ENCODE results near the gene FKBP9.

DNA sequence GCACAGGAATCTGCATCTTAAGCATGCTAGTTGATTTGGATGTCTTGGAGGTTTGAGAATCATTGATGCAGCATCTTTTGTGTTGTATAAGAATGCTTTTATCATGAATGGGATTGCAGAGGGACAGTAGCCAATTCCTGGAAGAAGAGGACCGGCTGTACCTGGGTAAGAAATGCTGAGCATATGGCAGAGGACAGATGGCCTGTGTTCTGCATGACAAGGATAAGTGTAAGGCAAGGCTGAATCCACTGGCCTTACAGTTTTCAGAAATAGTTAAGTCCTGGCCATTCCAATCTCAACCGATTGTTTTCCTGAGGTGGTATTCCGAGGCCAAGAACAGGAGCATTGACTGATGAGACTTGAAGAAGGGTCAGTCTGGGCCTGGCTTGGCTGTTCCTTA, 41.2 kb upstream of the FKBP9 start:
- TF ChIP-seq, protein P1, sequence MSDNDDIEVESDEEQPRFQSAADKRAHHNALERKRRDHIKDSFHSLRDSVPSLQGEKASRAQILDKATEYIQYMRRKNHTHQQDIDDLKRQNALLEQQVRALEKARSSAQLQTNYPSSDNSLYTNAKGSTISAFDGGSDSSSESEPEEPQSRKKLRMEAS (IDR thresholded peaks at IDR 0.05; ENCODE audit: insufficient read depth, insufficient read length), result no peak
- TF ChIP-seq, protein P2, sequence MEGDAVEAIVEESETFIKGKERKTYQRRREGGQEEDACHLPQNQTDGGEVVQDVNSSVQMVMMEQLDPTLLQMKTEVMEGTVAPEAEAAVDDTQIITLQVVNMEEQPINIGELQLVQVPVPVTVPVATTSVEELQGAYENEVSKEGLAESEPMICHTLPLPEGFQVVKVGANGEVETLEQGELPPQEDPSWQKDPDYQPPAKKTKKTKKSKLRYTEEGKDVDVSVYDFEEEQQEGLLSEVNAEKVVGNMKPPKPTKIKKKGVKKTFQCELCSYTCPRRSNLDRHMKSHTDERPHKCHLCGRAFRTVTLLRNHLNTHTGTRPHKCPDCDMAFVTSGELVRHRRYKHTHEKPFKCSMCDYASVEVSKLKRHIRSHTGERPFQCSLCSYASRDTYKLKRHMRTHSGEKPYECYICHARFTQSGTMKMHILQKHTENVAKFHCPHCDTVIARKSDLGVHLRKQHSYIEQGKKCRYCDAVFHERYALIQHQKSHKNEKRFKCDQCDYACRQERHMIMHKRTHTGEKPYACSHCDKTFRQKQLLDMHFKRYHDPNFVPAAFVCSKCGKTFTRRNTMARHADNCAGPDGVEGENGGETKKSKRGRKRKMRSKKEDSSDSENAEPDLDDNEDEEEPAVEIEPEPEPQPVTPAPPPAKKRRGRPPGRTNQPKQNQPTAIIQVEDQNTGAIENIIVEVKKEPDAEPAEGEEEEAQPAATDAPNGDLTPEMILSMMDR (IDR thresholded peaks at IDR 0.05; ENCODE audit: extremely low read depth in 1 of 2, insufficient read depth in 1 of 2, low read depth in 1 of 2, low read length in 2 of 2), result no peak
- TF ChIP-seq POLR2A (IDR thresholded peaks at IDR 0.05; ENCODE audit: low read depth, low read length) (no peak), EZH2 (IDR thresholded peaks at IDR 0.05; ENCODE audit: borderline replicate concordance, low read depth, low read length, severe bottlenecking) (no peak), MYC (IDR thresholded peaks at IDR 0.05; ENCODE audit: low read depth, low read length) (no peak), FOS (IDR thresholded peaks at IDR 0.05; ENCODE audit: borderline replicate concordance, insufficient read depth, low read length) (no peak), POLR2AphosphoS5 (IDR thresholded peaks at IDR 0.05; ENCODE audit: insufficient read depth, low read depth, low read length) (no peak), JUN (IDR thresholded peaks at IDR 0.05; ENCODE audit: borderline replicate concordance, insufficient read depth, insufficient read length, low read depth) (no peak), GATA2 (IDR thresholded peaks at IDR 0.05; ENCODE audit: insufficient read depth, insufficient read length, low read depth, low read length) (no peak)

Data from endothelial cell of umbilical vein (primary cell).